WTC11 (cell line): ENCODE measurements around the gene CABCOCO1. TPM values are rescaled to one million over a fixed set of nuclear protein-coding genes. Genes with fewer than 3 reads are reported as not detected.

Experiments used
- ATAC-seq: fragments of 200-7000 bp; cut with Tn5 transposase; 2 replicates; pipeline ENCODE4 v1.10.0; 2021; ENCODE audit warnings: mild to moderate bottlenecking, moderate library complexity
- CTCF ChIA-PET: fragments of 300-600 bp; sonication (Branson Sonifier 250); formaldehyde crosslinking; loops from one replicate; lab custom pipeline; 2021; ENCODE audit warnings: antibody characterized with exemption; lab: Charles Lee
- POLR2A ChIA-PET: fragments of 350-600 bp; sonication (Branson Sonifier 250); formaldehyde crosslinking; loops from one replicate; lab custom pipeline; 2021; ENCODE audit warnings: antibody characterized with exemption; lab: Charles Lee
- DNase-seq: peaks from one replicate; pipeline ENCODE4 v3.0.0; 2021; ENCODE audit warnings: low spot score
- H3K27ac Mint-ChIP-seq: 2 replicates; pipeline ENCODE4 v1.8.0; 2021; ENCODE audit warnings: mixed read lengths
- H3K27me3 Mint-ChIP-seq: 2 replicates; pipeline ENCODE4 v1.8.0; 2021; ENCODE audit warnings: low read depth, mild to moderate bottlenecking, moderate library complexity, mixed read lengths
- H3K36me3 Mint-ChIP-seq: 2 replicates; pipeline ENCODE4 v1.8.0; 2021; ENCODE audit warnings: mixed read lengths
- H3K4me1 Mint-ChIP-seq: 2 replicates; pipeline ENCODE4 v1.8.0; 2022; ENCODE audit warnings: mixed read lengths
- H3K4me3 Mint-ChIP-seq: 2 replicates; pipeline ENCODE4 v1.8.0; 2021; ENCODE audit warnings: mild to moderate bottlenecking, moderate library complexity, mixed read lengths
- H3K9me3 Mint-ChIP-seq: 2 replicates; pipeline ENCODE4 v1.8.0; 2021; ENCODE audit warnings: mixed read lengths
- ARID4B ChIP-seq: sonication (generic); formaldehyde crosslinking; IDR thresholded peaks from 2 replicates; pipeline ENCODE4 v1.8.0; 2023; ENCODE audit warnings: missing genetic modification reagents, mild to moderate bottlenecking, borderline replicate concordance
- ATF3 ChIP-seq: sonication (generic); formaldehyde crosslinking; conservative IDR thresholded peaks from 2 replicates; pipeline ENCODE4 v1.8.1; 2022; ENCODE audit warnings: mild to moderate bottlenecking, missing genetic modification reagents
- ATF6 ChIP-seq: sonication (generic); formaldehyde crosslinking; IDR thresholded peaks from 2 replicates; pipeline ENCODE4 v1.8.1; 2023; ENCODE audit warnings: mild to moderate bottlenecking, missing genetic modification reagents
- CREM ChIP-seq: sonication (generic); formaldehyde crosslinking; IDR thresholded peaks from 2 replicates; pipeline ENCODE4 v1.8.1; 2022; ENCODE audit warnings: mild to moderate bottlenecking, missing genetic modification reagents, moderate library complexity
- ESRRA ChIP-seq: sonication (generic); formaldehyde crosslinking; IDR thresholded peaks from 2 replicates; pipeline ENCODE4 v1.8.1; 2022; ENCODE audit warnings: mild to moderate bottlenecking, missing genetic modification reagents, borderline replicate concordance
- FOXK1 ChIP-seq: sonication (generic); formaldehyde crosslinking; IDR thresholded peaks from 2 replicates; pipeline ENCODE4 v1.8.0; 2022; ENCODE audit warnings: mild to moderate bottlenecking, moderate library complexity, missing genetic modification reagents
- FOXP4 ChIP-seq: sonication (generic); formaldehyde crosslinking; IDR thresholded peaks from 2 replicates; pipeline ENCODE4 v1.8.0; 2022; ENCODE audit warnings: mild to moderate bottlenecking, missing genetic modification reagents
- IRF1 ChIP-seq: sonication (generic); formaldehyde crosslinking; IDR thresholded peaks from 2 replicates; pipeline ENCODE4 v1.8.0; 2023; ENCODE audit warnings: missing genetic modification reagents
- JAZF1 ChIP-seq: fragments of 250-450 bp; sonication (Bioruptor Pico); IDR thresholded peaks from 2 replicates; pipeline ENCODE4 v1.9.0; 2021; ENCODE audit warnings: moderate library complexity, mild to moderate bottlenecking, inconsistent platforms
- ZNF121 ChIP-seq: sonication (generic); formaldehyde crosslinking; IDR thresholded peaks from 2 replicates; pipeline ENCODE4 v1.8.0; 2023; ENCODE audit warnings: missing genetic modification reagents
- ZNF219 ChIP-seq: sonication (generic); formaldehyde crosslinking; IDR thresholded peaks from 2 replicates; pipeline ENCODE4 v1.8.0; 2023; ENCODE audit warnings: missing genetic modification reagents, mild to moderate bottlenecking, borderline replicate concordance
- ZNF512 ChIP-seq: sonication (generic); formaldehyde crosslinking; IDR thresholded peaks from 2 replicates; pipeline ENCODE4 v1.8.1; 2022; ENCODE audit warnings: missing genetic modification reagents, borderline replicate concordance
- ZNF532 ChIP-seq: fragments of 250-450 bp; sonication (Bioruptor Pico); IDR thresholded peaks from 2 replicates; pipeline ENCODE4 v1.9.0; 2021; ENCODE audit warnings: mild to moderate bottlenecking, borderline replicate concordance
- total RNA-seq: library from RNA; stranded (reverse); gene quantifications from 3 replicates; pipeline ENCODE4 v1.2.3, GENCODE V29; 2021
- TF ChIP-seq, protein P1 (sequence below): sonication (generic); formaldehyde crosslinking; IDR thresholded peaks from 2 replicates; pipeline ENCODE4 v1.8.1; 2023; ENCODE audit warnings: mild to moderate bottlenecking, missing genetic modification reagents, moderate library complexity
- TF ChIP-seq, protein P2 (sequence below): fragments of 250-450 bp; sonication (Bioruptor Pico); IDR thresholded peaks from 2 replicates; pipeline ENCODE4 v1.9.0; 2021; ENCODE audit warnings: mild to moderate bottlenecking
- TF ChIP-seq, protein P3 (sequence below): sonication (generic); formaldehyde crosslinking; IDR thresholded peaks from 2 replicates; pipeline ENCODE4 v1.8.1; 2023; ENCODE audit warnings: mild to moderate bottlenecking, missing genetic modification reagents

The CABCOCO1 gene
- total RNA-seq, 1 experiment from 2014 or later = not detected

- peaks cover 15% of the 10 kb centered on the region for H3K9me3 Mint-ChIP-seq
- TF ChIP-seq FOXK1 (CRISPR knock-in tag) (no peak), ZNF532 (CRISPR knock-in tag) (no peak), ZNF219 (CRISPR knock-in tag) (no peak), FOXP4 (CRISPR knock-in tag) (no peak), ESRRA (CRISPR knock-in tag) (no peak), ZNF512 (CRISPR knock-in tag) (no peak)
- TF ChIP-seq, protein P1, sequence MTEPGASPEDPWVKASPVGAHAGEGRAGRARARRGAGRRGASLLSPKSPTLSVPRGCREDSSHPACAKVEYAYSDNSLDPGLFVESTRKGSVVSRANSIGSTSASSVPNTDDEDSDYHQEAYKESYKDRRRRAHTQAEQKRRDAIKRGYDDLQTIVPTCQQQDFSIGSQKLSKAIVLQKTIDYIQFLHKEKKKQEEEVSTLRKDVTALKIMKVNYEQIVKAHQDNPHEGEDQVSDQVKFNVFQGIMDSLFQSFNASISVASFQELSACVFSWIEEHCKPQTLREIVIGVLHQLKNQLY = no peak
- ATAC-seq (no peak), DNase-seq (no peak)
- POLR2A ChIA-PET = no interaction called here
- peaks cover 15% of the 10 kb centered on the region for H3K4me1 Mint-ChIP-seq
- no peak overlapping the region for H3K27ac Mint-ChIP-seq
- no peaks in the 10 kb centered on the region for H3K36me3 Mint-ChIP-seq
- CTCF ChIA-PET = no interaction called here
- no peak overlapping the region for H3K4me3 Mint-ChIP-seq
- H3K27me3 Mint-ChIP-seq = no peaks in the 10 kb centered on the region
Observed at GRCh38 chr10:61729596-61729995, 66.9 kb downstream of the CABCOCO1 start.

GRCh38 chr10:61730671-61731070 lies 67.9 kb downstream of the CABCOCO1 start:
- Mint-ChIP-seq H3K4me3 (no peak overlapping the region), H3K27me3 (no peaks in the 10 kb centered on the region), H3K9me3 (peaks cover 12% of the 10 kb centered on the region), H3K27ac (no peak overlapping the region), H3K4me1 (peaks cover 15% of the 10 kb centered on the region), H3K36me3 (no peaks in the 10 kb centered on the region)
- ATAC-seq = no peak
- DNase-seq = no peak
- ChIA-PET POLR2A (no interaction called here), CTCF (no interaction called here)
- TF ChIP-seq CREM (CRISPR knock-in tag) = no peak
- TF ChIP-seq ATF3 (CRISPR knock-in tag) = no peak
- TF ChIP-seq ARID4B = no peak
- TF ChIP-seq ATF6 (CRISPR knock-in tag) = no peak
- TF ChIP-seq ZNF121 (CRISPR knock-in tag) = no peak
- TF ChIP-seq IRF1 (CRISPR knock-in tag) = no peak
- TF ChIP-seq, protein P2, sequence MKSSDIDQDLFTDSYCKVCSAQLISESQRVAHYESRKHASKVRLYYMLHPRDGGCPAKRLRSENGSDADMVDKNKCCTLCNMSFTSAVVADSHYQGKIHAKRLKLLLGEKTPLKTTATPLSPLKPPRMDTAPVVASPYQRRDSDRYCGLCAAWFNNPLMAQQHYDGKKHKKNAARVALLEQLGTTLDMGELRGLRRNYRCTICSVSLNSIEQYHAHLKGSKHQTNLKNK = no peak
- TF ChIP-seq JAZF1 (CRISPR knock-in tag) = no peak
- TF ChIP-seq, protein P3, sequence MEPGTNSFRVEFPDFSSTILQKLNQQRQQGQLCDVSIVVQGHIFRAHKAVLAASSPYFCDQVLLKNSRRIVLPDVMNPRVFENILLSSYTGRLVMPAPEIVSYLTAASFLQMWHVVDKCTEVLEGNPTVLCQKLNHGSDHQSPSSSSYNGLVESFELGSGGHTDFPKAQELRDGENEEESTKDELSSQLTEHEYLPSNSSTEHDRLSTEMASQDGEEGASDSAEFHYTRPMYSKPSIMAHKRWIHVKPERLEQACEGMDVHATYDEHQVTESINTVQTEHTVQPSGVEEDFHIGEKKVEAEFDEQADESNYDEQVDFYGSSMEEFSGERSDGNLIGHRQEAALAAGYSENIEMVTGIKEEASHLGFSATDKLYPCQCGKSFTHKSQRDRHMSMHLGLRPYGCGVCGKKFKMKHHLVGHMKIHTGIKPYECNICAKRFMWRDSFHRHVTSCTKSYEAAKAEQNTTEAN (CRISPR knock-in tag) = no peak
